OCI-LY7 (cell line): ENCODE results near the gene CHRM5. TPM values are rescaled to one million over a fixed set of nuclear protein-coding genes. Genes with fewer than 3 reads are reported as not detected.

Experiments
- BruUV-seq: library from RNA; stranded (reverse); fragments of 400-500 nt; replicated peaks from 2 replicates; lab custom pipeline; 2021; lab: Mats Ljungman, UMichigan
- CTCF ChIA-PET: fragments of 300-600 bp; sonication (Branson Sonifier 250); formaldehyde crosslinking; loops from one replicate; lab custom pipeline; 2022; ENCODE audit warnings: antibody characterized with exemption; ENCODE audit not compliant: unreplicated experiment; lab: Charles Lee
- POLR2A ChIA-PET: fragments of 300-600 bp; sonication (Branson Sonifier 250); formaldehyde crosslinking; loops from one replicate; lab custom pipeline; 2022; ENCODE audit warnings: antibody characterized with exemption; lab: Charles Lee
- DNase-seq: peaks from one replicate; pipeline ENCODE4 v3.0.0-alpha.2; 2015; ENCODE audit warnings: low spot score
- H2AFZ ChIP-seq: fragments of 200-600 bp; sonication (generic), shearing (Covaris generic); 2 replicates; pipeline ENCODE4 v1.6.1; 2014; ENCODE audit warnings: mild to moderate bottlenecking, antibody characterized with exemption, low read length, moderate library complexity
- H3K27ac ChIP-seq: fragments of 200-600 bp; sonication (generic); 2 replicates; pipeline ENCODE4 v1.5.1; 2014; ENCODE audit warnings: mixed run types, low read depth, mild to moderate bottlenecking, moderate library complexity, low read length, inconsistent platforms; ENCODE audit not compliant: poor library complexity, severe bottlenecking
- H3K36me3 ChIP-seq: fragments of 200-600 bp; sonication (generic); 2 replicates; pipeline ENCODE4 v1.6.1; 2014; ENCODE audit warnings: mild to moderate bottlenecking, antibody characterized with exemption, low read length, moderate library complexity, mixed read lengths; ENCODE audit not compliant: insufficient read depth
- H3K4me1 ChIP-seq: fragments of 200-600 bp; sonication (generic); 2 replicates; pipeline ENCODE4 v1.5.1; 2014; ENCODE audit warnings: mild to moderate bottlenecking, low read length; ENCODE audit not compliant: insufficient read depth, poor library complexity, severe bottlenecking
- H3K4me2 ChIP-seq: fragments of 200-600 bp; sonication (generic); 2 replicates; pipeline ENCODE4 v1.6.1; 2014; ENCODE audit warnings: mild to moderate bottlenecking, low read length
- H3K4me3 ChIP-seq: fragments of 200-600 bp; sonication (generic); 2 replicates; pipeline ENCODE4 v1.5.1; 2014; ENCODE audit warnings: mild to moderate bottlenecking, low read depth, low read length; ENCODE audit not compliant: poor library complexity, severe bottlenecking
- H3K79me2 ChIP-seq: fragments of 200-600 bp; sonication (generic); 2 replicates; pipeline ENCODE4 v1.6.1; 2016; ENCODE audit warnings: low read depth, mild to moderate bottlenecking, low read length, moderate library complexity, mixed read lengths; ENCODE audit not compliant: insufficient read depth
- H3K9me2 ChIP-seq: fragments of 200-600 bp; sonication (generic); 2 replicates; pipeline ENCODE4 v1.6.1; 2016; ENCODE audit warnings: mild to moderate bottlenecking, low read length, mixed read lengths; ENCODE audit not compliant: insufficient read depth
- H3K9me3 ChIP-seq: fragments of 200-600 bp; sonication (generic); 2 replicates; pipeline ENCODE4 v1.6.1; 2014; ENCODE audit warnings: mild to moderate bottlenecking, mixed run types, low read length, mixed read lengths
- H4K20me1 ChIP-seq: fragments of 200-600 bp; sonication (generic); 2 replicates; pipeline ENCODE4 v1.6.1; 2014; ENCODE audit warnings: mild to moderate bottlenecking, antibody characterized with exemption, low read length, moderate library complexity, mixed read lengths; ENCODE audit not compliant: insufficient read depth
- CTCF ChIP-seq: fragments of 200-600 bp; sonication (generic); conservative IDR thresholded peaks from 2 replicates; pipeline ENCODE4 v1.5.1; 2014; ENCODE audit warnings: mild to moderate bottlenecking, antibody characterized with exemption, low read length, moderate library complexity, mixed read lengths
- EZH2phosphoT487 ChIP-seq: fragments of 200-600 bp; sonication (generic); IDR thresholded peaks from 2 replicates; pipeline ENCODE4 v1.6.1; 2018; ENCODE audit warnings: low read depth, borderline replicate concordance, mild to moderate bottlenecking, mixed run types, antibody characterized with exemption, low read length, moderate library complexity, mixed read lengths
- intact Hi-C: fragments of 100-400 bp; cut with micrococcal nuclease; formaldehyde crosslinking; loops from one replicate; pipeline ENCODE4 v1.10.0; 2022; ENCODE audit not compliant: unreplicated experiment
- total RNA-seq, 2 experiments: library from RNA; depleted of rRNA in 1 of 2; stranded (reverse); fragments of >200 nt in 1 of 2; shearing (Covaris generic) in 1 of 2; gene quantifications; 2 replicates each; pipeline ENCODE4 v1.2.3, GENCODE V29; 2014 to 2022

Gene CHRM5
- total RNA-seq, 2 experiments from 2014 or later = not detected

- BruUV-seq = no TSS peak
These were observed 11.9 kb upstream of the CHRM5 start for GRCh38 chr15:33956397-33956796.

GRCh38 chr15:33959844-33960548 is 8.3 kb upstream of the CHRM5 start:
- Histone ChIP-seq H3K4me1 (no peaks in the 10 kb centered on the region), H3K27ac (no peak overlapping the region), H3K36me3 (no peaks in the 10 kb centered on the region), H3K4me2 (no peak overlapping the region), H4K20me1 (no peaks in the 10 kb centered on the region), H3K79me2 (no peaks in the 10 kb centered on the region), H3K9me2 (no peaks in the 10 kb centered on the region), H3K4me3 (no peak overlapping the region), H2AFZ (no peak overlapping the region), H3K9me3 (no peaks in the 10 kb centered on the region)
- ChIA-PET CTCF (no interaction called here), POLR2A (no interaction called here)
- TF ChIP-seq CTCF = no peak
- TF ChIP-seq EZH2phosphoT487 = no peak
- DNase-seq = no peak
- BruUV-seq = no TSS peak
- intact Hi-C loops = no loop called here

More at GRCh38 chr15:33956397-33956796, 11.9 kb upstream of the CHRM5 start:
- H3K9me3 ChIP-seq = no peaks in the 10 kb centered on the region
- H3K27ac ChIP-seq = no peak overlapping the region
- no peaks in the 10 kb centered on the region for H3K79me2 ChIP-seq
- no peak for TF ChIP-seq EZH2phosphoT487
- no peak for TF ChIP-seq CTCF
- H4K20me1 ChIP-seq = no peaks in the 10 kb centered on the region
- no peaks in the 10 kb centered on the region for H3K36me3 ChIP-seq
- ChIA-PET CTCF (no interaction called here), POLR2A (no interaction called here)
- H3K4me2 ChIP-seq = no peak overlapping the region
- intact Hi-C loops = no loop called here
- no peak overlapping the region for H3K4me3 ChIP-seq
- no peak overlapping the region for H2AFZ ChIP-seq
- no peaks in the 10 kb centered on the region for H3K9me2 ChIP-seq
- no peak for DNase-seq
- no peaks in the 10 kb centered on the region for H3K4me1 ChIP-seq

GRCh38 chr15:33960549-33960935 is 7.8 kb upstream of the CHRM5 start:
- H3K4me2 ChIP-seq = no peak overlapping the region
- no TSS peak for BruUV-seq
- H4K20me1 ChIP-seq = no peaks in the 10 kb centered on the region
- no peak overlapping the region for H2AFZ ChIP-seq
- ChIA-PET CTCF (no interaction called here), POLR2A (no interaction called here)
- H3K9me3 ChIP-seq = no peaks in the 10 kb centered on the region
- no peaks in the 10 kb centered on the region for H3K79me2 ChIP-seq
- H3K4me3 ChIP-seq = no peak overlapping the region
- no peak overlapping the region for H3K27ac ChIP-seq
- H3K36me3 ChIP-seq = no peaks in the 10 kb centered on the region
- H3K9me2 ChIP-seq = no peaks in the 10 kb centered on the region
- no peaks in the 10 kb centered on the region for H3K4me1 ChIP-seq
- TF ChIP-seq CTCF (no peak), EZH2phosphoT487 (no peak)
- intact Hi-C loops = no loop called here
- DNase-seq = no peak
